HG03378 (cell line): ENCODE results near the gene SPEM2.
"Not testable (repeated sequence)": the region's sequence is repeated elsewhere in the genome, so short reads cannot be mapped to it uniquely, and the experiment has no call there.

Source experiments
- ATAC-seq: cut with Tn5 transposase; IDR thresholded peaks from one replicate; pipeline ENCODE4 v1.9.1; 2021; ENCODE audit warnings: mild to moderate bottlenecking, moderate library complexity; ENCODE audit not compliant: unreplicated experiment

The SPEM2 gene

DNA sequence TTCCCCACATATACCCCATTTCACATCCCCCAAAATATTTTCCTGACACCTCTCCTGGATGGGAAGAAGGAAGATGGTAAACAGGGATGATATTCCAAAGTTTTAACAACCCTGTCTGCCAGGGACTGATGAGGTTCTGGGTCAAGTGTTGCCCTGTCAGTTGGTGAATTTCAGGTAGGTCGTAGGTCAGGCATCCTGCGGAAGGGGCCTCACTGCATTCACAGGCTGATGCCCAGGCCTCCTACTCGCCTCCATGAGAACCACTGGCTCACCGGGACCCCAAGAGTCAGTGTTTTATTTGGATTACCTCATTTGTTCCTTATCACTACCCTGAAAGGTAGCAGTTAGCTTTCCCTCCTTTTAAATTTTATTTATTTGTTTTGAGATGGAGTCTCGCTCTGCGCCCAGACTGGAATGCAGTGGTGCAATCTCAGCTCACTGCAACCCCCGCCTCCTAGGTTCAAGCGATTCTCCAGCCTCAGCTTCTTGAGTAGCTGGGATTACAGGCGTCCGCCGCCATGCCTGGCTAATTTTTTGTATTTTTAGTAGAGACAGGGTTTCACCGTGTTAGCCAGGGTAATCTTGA is 43.5 kb downstream of the SPEM2 start:
- ATAC-seq: no peak

DNA sequence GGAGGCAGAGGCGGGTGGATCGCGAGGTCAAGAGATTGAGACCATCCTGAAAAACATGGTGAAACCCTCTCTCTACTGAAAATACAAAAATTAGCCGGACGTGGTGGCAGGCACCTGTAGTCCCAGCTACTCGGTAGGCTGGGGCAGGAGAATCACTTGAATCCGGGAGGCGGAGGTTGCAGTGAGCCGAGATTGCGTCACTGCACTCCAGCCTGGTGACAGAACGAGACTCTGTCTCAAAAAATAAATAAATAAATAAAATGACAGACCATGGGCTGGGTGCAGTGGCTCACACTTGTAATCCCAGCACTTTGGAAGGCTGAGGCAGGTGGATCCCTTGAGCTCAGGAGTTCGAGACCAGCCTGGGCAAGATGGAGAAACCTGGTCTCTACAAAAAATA is 44.4 kb downstream of the SPEM2 start:
- not testable (repeated sequence) for ATAC-seq

DNA sequence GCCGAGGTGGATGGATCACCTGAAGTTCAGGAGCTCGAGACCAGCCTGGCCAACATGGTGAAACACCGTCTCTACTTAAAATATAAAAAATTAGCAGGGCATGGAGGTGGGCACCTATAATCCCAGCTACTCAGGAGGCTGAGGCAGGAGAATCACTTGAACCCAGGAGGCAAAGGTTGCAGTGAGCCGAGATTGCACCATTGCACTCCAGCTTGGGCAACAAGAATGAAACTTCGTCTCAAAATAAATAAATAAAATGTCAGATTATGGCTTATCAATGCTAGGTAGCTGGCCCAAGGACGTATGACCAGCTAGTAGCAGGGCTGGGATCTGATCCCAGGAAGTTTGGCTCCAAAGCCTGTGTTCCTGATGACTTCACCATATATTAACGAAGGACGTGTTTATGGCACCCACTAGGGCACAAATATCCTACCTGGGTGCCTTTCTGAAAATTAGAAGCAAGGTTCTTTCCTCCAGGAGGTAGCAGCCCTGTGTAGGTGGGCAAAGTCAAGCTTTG is 45.1 kb downstream of the SPEM2 start:
- ATAC-seq: not testable (repeated sequence)

DNA sequence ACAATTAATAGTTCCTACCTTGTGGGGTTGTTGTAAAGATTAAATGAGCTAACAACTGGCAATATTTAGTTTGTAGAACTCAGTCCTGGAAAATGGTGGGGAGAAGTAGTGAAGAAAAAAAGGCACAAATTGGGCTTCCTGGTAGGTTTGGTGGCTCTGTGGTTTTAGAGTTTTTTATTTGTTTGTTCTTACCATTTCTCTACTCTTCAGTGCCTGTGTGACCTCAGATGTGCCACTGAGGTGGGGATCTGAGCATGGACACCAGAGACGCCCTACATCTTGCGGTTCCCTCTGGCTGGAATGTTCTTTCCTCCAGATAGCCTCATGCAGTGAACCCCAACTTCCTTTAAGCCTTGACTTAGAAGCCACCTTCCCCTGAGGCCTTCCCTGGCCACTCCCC is 46.3 kb downstream of the SPEM2 start:
- no peak for ATAC-seq

DNA sequence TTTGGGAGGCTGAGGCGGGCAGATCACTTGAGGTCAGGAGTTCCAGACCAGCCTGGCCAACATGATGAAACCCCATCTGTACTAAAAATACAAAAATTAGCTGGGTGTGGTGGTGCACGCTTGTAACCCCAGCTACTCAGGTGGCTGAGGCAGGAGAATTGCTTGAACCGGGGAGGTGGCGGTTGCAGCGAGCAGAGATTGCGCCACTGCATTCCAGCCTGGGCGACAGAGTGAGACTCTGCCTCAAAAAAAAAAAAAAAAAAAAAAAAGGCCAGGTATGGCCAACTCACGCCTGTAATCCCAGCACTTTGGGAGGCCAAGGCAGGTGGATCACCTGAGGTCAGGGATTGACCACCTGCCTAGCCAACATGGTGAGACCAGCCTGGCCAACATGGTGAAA is 49.4 kb downstream of the SPEM2 start:
- ATAC-seq: not testable (repeated sequence)

DNA sequence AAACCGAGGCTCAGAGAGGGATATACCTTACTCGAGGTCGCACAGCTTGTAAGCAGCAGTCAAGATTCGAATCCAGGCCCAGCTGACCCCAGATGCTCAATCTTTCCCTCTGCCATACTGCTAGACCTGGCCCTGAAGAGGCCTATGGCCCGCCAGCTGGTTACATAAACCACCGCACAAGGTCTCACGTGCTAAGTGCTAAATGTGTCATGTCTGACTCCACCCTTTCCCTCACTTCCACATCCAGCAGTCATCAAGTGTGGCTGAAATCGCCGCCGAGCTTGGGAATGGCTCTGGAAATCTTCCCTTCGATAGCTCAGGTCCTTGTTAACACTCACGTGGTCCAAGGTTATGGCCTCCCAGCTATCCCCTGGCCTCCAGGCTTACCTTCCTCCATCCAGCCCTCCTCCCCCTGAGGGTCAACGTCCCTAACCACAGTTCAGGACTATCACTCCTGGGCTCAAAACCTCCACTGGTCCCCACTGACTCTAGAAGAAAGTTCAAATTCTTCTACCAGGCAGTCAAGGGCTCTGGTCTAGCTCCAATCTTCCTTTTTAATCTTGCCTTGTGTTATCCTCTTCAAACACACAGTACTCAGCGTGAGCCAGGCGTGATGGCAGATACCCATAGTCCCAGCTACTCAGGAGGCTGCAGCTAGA is 50.5 kb downstream of the SPEM2 start:
- ATAC-seq: no peak

DNA sequence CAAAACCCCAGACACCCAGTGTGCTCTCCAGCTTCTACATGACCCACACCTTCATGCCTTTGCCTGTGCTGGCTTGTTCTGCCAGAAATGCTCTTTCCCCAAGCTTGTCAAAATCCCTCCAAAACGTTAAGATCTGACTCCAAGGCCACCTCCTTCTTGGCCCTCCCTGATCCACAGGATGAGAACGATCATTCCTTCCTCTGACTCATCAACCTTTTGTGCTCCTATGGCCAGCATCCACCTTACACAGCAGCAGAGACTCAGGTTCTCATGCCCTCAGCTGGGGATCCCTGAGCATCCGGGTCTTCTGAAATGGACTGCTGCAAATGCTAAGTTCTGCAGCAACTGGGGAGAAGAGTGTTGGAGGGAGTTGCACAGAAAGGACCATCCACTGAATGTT is 51.1 kb downstream of the SPEM2 start:
- no peak for ATAC-seq

DNA sequence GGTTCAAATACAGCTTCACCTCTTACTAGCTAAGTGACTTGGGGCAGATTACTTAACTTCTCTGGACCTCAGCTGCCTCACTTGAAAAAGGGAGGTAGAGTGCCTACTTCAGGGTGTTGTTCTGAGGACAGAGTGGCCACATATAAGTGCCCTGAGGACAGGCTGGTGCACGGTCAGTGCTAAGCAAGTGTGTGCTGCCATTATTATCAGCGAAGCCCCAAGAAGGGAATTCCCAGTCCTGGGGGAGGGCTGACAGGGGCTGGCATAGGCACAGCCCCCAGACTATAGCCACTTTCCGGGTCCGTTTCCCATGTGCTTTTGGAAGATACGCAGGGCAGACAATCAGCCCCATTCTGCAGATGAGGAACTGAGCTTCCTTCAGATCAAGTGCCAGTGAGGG is 51.5 kb downstream of the SPEM2 start:
- ATAC-seq: no peak
